SK-N-SH treated with all-trans-retinoic acid at 6 μM for 48 hours (cell line): ENCODE results near the gene RBFOX1.

Experiments used
- BACH2 ChIP-seq: fragments of 250-450 bp; sonication (Bioruptor Pico); IDR thresholded peaks from 2 replicates; pipeline ENCODE4 v1.9.0; 2021; ENCODE audit warnings: mild to moderate bottlenecking, borderline replicate concordance
- PATZ1 ChIP-seq: fragments of 250-450 bp; sonication (Bioruptor Pico); IDR thresholded peaks from 2 replicates; pipeline ENCODE4 v1.8.0; 2020; ENCODE audit warnings: mild to moderate bottlenecking, moderate library complexity, borderline replicate concordance
- TOX ChIP-seq: fragments of 250-450 bp; sonication (Bioruptor Pico); IDR thresholded peaks from 2 replicates; pipeline ENCODE4 v1.8.0; 2021; ENCODE audit warnings: mild to moderate bottlenecking, moderate library complexity, borderline replicate concordance

DNA sequence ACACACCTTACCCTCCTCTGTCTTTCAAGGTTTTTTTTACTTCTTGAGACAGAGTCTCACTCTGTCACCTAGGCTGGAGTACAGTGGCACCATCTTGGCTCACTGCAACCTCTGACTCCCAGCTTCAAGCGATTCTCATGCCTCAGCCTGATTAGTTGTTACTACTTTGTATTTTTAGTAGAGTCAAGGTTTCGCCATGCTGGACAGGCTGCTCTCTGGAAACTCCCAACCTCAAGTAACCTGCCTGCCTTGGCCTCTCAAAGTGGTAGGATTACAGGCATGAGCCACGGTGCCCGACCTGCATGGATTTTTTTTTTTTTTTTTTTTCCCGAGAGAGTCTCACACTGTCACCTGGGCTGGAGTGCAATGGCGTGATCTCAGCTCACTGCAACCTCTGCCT, 273.2 kb downstream of the RBFOX1 start:
- TF ChIP-seq TOX (no peak), PATZ1 (CRISPR knock-in tag) (no peak), BACH2 (CRISPR knock-in tag) (no peak)
